Erythroblast (primary cell): Measurements from ENCODE around the gene APBA1.

Experiments
- GATA1 ChIP-seq: IDR thresholded peaks from 2 replicates; pipeline ENCODE4 v1.6.1; 2011; ENCODE audit warnings: low read depth, mild to moderate bottlenecking, control low read depth, low read length, moderate library complexity
- POLR2A ChIP-seq: IDR thresholded peaks from 2 replicates; pipeline ENCODE4 v1.6.1; 2011; ENCODE audit warnings: mild to moderate bottlenecking, low read length

DNA sequence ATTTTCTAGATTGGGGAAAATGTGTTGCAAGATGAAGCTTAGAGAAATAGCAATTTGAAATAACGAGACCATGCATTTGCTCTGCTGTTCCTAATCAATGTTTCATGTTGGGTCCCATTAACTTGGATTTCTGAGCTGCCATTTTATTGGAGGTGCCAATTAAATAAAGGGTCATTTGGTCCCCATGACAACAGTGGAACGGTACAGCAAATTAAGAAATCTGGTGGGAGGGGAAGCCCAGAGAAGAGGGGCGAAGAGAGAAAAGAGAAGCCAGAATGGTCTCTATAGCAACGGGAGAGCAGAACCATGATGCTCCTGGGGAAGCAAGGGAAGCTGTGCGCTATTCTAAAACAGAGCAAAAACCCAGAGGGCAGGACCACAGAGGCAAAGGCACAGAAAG, 226.9 kb downstream of the APBA1 start:
- TF ChIP-seq POLR2A (no peak), GATA1 (no peak)
